GM18873 (cell line): ENCODE results near the gene TOLLIP.
"Not testable (repeated sequence)": the region's sequence is repeated elsewhere in the genome, so short reads cannot be mapped to it uniquely, and the experiment has no call there.

ENCODE experiments used
- ATAC-seq: cut with Tn5 transposase; IDR thresholded peaks from one replicate; pipeline ENCODE4 v1.9.1; 2021; ENCODE audit warnings: mild to moderate bottlenecking, moderate library complexity, moderate number of reproducible peaks; ENCODE audit not compliant: unreplicated experiment, low FRiP score

Gene TOLLIP

GRCh38 chr11:1267441-1268100 is 41.9 kb downstream of the TOLLIP start:
- no peak for ATAC-seq

- ATAC-seq = not testable (repeated sequence)
Observed at GRCh38 chr11:1266976-1267375, 42.5 kb downstream of the TOLLIP start.

GRCh38 chr11:1265480-1265879 is 44.0 kb downstream of the TOLLIP start:
- ATAC-seq = not testable (repeated sequence)

- not testable (repeated sequence) for ATAC-seq
Observed at GRCh38 chr11:1264444-1264843, 45.0 kb downstream of the TOLLIP start.

GRCh38 chr11:1263010-1263409 is 46.4 kb downstream of the TOLLIP start:
- ATAC-seq = no peak

GRCh38 chr11:1262172-1263006 is 47.0 kb downstream of the TOLLIP start:
- no peak for ATAC-seq

GRCh38 chr11:1261241-1262071 is 48.0 kb downstream of the TOLLIP start:
- ATAC-seq = no peak

GRCh38 chr11:1260620-1261019 is 48.8 kb downstream of the TOLLIP start:
- ATAC-seq = no peak

- no peak for ATAC-seq
Observed at GRCh38 chr11:1260023-1260501, 49.4 kb downstream of the TOLLIP start.

- ATAC-seq = no peak
Observed at GRCh38 chr11:1259561-1259960, 49.9 kb downstream of the TOLLIP start.

- ATAC-seq = no peak
Observed at GRCh38 chr11:1259076-1259461, 50.4 kb downstream of the TOLLIP start.

GRCh38 chr11:1258401-1259075 is 50.9 kb downstream of the TOLLIP start:
- ATAC-seq = no peak

GRCh38 chr11:1257916-1258315 is 51.5 kb downstream of the TOLLIP start:
- ATAC-seq = no peak

- ATAC-seq = no peak
Observed at GRCh38 chr11:1257366-1257765, 52.1 kb downstream of the TOLLIP start.

GRCh38 chr11:1256257-1257045 is 53.0 kb downstream of the TOLLIP start:
- ATAC-seq = no peak

- no peak for ATAC-seq
Observed at GRCh38 chr11:1255151-1255550, 54.3 kb downstream of the TOLLIP start.

- ATAC-seq = no peak
Observed at GRCh38 chr11:1254733-1255132, 54.7 kb downstream of the TOLLIP start.

GRCh38 chr11:1254086-1254648 is 55.3 kb downstream of the TOLLIP start:
- no peak for ATAC-seq

- no peak for ATAC-seq
Observed at GRCh38 chr11:1253103-1253485, 56.3 kb downstream of the TOLLIP start.
